Hippocampal formation (tissue), 2 donors: ENCODE data around the gene DIPK1A.

Experiments used
- DNase-seq, 2 donors: peaks; one replicate each; lab custom pipeline; 2025; lab: John Stamatoyannopoulos, UW

DIPK1A gene

DNA sequence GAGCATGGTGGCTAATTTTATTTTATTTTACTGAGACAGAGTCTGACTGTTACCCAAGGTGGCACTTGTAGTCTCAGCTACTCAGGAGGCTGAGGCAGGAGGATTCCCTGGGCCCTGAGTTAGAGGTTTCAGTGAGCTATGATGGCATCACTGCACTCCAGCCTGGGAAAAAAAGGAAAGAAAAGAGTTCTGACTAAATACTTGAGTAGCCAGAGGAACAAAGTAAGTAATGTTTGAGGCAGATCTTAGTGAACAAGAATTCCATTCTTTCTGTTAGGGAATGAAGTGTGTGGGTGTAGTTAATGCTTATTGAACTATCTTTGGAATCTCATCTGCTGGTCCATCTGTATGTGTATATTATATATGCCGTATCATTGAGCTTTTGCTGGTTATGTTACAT lies 163.3 kb downstream of the DIPK1A start:
- no peak for DNase-seq

DNA sequence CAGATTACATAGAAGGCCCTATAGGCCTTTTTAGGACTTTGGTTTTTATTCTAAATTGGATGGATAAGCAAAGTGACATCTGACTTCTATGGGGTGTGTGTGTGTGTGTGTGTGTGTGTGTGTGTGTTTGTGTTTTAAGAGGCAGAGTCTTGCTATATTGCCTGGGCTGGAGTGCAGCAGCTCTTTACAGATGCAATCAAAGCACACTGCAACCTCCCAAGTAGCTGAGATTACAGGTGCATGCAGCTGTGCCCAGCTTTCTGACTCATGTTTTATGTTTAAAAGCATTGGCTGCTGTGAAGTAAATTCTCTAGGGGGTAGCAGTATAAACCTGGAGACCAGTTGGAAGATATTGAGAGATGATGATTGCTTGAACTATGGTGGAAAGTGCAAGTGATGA lies 164.0 kb downstream of the DIPK1A start:
- DNase-seq: no peak

DNA sequence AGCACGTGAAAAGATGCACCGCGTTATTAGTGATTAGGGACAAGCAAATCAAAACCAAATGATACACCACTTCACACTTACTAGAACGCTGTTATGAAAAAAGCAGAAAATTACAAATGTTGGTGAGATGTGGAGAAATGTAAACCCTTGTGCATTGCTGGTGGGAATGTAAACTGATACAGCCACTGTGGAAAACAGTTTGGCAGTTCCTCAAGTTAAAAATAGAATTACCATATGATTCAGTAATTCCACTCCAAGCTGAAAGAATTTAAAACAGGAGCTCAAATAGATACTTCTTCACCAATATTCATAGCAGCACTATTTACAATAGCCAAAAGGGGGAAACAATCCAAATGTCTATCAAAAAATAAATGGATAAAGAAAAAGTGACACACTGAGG lies 166.1 kb downstream of the DIPK1A start:
- DNase-seq: no peak

DNA sequence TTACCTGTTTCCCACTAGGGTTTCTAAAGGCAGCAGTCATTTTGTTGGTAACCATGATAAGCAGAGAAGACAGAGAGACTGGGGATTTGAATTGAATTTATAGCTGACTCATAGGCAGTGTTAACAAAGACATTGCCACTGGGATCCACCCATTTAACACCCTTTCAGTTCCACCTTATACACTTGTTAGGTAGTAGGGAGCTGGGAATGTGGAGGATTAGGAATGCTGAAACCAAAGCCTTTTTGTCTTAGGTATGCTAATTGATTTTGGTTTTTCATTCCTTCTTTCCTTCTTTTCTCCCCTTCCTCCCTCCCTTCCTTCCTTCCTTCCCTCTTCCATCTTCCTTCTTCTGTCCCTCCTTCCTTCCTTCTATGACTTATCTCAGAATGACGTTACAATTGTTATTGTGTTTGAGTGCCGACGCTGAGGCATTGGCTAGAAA lies 168.9 kb downstream of the DIPK1A start:
- no peak for DNase-seq
